Activated T-cell treated with anti-CD3 and anti-CD28 coated beads, Interleukin-2, amount 50 U/mL, for 72 hours (primary cell): ENCODE measurements around the gene ACSL3. TPM values are rescaled to one million over a fixed set of nuclear protein-coding genes. Genes with fewer than 3 reads are reported as not detected.

Experiments
- ATAC-seq, 2 donors: fragments of 150-1000 bp; cut with Tn5 transposase; replicated peaks in 1 of 2; 2 replicates each; pipeline ENCODE4 v1.10.0; 2021; ENCODE audit warnings: moderate library complexity in 2 of 2, mild to moderate bottlenecking in 1 of 2
- DNase-seq, 2 donors: peaks; one replicate each; pipeline ENCODE4 v3.0.0; 2021 to 2022; ENCODE audit warnings: mixed read lengths in 1 of 2
- H3K27ac Mint-ChIP-seq: one replicate; pipeline ENCODE4 v1.8.0; 2022; ENCODE audit warnings: mild to moderate bottlenecking, moderate library complexity, mixed read lengths
- H3K27me3 Mint-ChIP-seq: one replicate; pipeline ENCODE4 v1.8.0; 2022; ENCODE audit warnings: low read depth, mixed read lengths
- H3K36me3 Mint-ChIP-seq, 2 donors: one replicate each; pipeline ENCODE4 v1.8.0; 2022; ENCODE audit warnings: mixed read lengths in 2 of 2, mild to moderate bottlenecking in 1 of 2; ENCODE audit not compliant: insufficient read depth in 2 of 2
- H3K4me1 Mint-ChIP-seq: one replicate; pipeline ENCODE4 v1.8.0; 2022; ENCODE audit warnings: low read depth, mixed read lengths
- H3K4me3 Mint-ChIP-seq, 2 donors: one replicate each; pipeline ENCODE4 v1.8.0; 2022; ENCODE audit warnings: mild to moderate bottlenecking in 2 of 2, mixed read lengths in 2 of 2, moderate library complexity in 2 of 2
- H3K9me3 Mint-ChIP-seq, 2 donors: one replicate each; pipeline ENCODE4 v1.8.0; 2022; ENCODE audit warnings: mixed read lengths in 2 of 2
- total RNA-seq, 2 donors: library from RNA; stranded (reverse); gene quantifications; one replicate each; pipeline ENCODE4 v1.2.3, GENCODE V29; 2022

The ACSL3 gene
- total RNA-seq, 2 donors from 2014 or later = 63.3 to 69.3 TPM

DNA sequence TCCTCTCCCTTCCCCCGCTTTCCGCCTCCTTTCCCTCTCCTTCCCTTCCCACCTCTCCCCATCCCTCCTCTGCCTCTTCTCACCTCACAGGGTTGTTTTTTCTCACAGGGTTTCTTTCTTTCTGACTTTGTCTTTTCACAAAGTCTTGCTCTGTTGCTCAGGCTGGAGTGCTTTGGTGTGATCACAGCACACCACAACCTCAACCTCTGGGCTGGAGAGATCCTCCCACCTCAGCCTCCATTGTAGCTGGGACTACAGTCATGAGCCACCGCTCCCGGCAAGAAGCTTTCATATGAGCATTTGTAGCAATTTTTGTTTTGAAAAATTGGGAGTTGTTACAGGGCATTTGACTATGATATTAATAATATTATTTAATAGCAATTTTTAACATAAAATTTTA lies 32.9 kb downstream of the ACSL3 start:
- Mint-ChIP-seq H3K36me3 (peaks cover 0 to 1% of the 10 kb centered on the region in 2 donors), H3K27me3 (no peaks in the 10 kb centered on the region), H3K4me3 (no peak overlapping the region), H3K4me1 (peaks cover 11% of the 10 kb centered on the region), H3K9me3 (no peaks in the 10 kb centered on the region), H3K27ac (no peak overlapping the region)
- DNase-seq (no peak), ATAC-seq (no peak)

DNA sequence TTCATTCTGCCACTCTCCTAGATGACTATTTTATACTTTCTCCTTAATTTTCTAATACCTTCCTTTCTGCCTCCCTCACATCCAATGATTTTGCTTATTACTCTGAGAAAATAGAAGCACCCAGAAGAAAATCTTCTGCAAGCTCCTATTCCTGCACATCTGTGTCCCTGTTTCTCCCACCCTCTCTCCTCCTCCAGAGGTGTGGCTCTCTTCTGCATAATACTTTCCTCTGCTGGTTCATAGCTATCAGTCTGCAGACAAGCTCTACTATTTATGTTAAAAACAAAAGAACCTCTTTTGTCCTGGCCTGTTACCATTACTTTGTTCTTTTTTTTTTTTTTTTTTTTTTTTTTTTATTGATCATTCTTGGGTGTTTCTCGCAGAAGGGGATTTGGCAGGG lies 34.3 kb downstream of the ACSL3 start:
- Mint-ChIP-seq H3K27ac (no peak overlapping the region), H3K9me3 (no peaks in the 10 kb centered on the region), H3K4me3 (no peak overlapping the region), H3K36me3 (peaks cover 0 to 1% of the 10 kb centered on the region in 2 donors), H3K27me3 (no peaks in the 10 kb centered on the region), H3K4me1 (peaks cover 20% of the 10 kb centered on the region)
- ATAC-seq (no peak), DNase-seq (no peak)

DNA sequence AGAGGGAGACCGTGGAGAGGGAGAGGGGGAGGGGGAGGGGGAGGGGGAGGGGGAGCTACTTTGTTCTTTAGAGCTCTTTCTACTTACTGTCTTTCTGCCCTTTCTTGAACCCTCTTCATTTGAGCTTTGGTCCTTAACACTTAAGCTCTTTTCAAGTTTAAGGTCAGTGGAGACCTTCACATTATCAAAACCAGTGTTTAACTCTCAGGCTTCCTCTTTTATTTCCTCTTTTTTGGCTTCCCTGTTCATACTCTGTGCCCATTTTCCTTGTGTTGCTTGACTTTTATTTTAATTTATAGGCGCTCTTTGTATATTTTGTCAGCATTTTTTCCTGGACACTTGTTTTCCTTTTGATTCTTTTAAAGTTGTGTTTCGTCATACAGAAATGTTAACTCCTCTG lies 37.1 kb downstream of the ACSL3 start:
- Mint-ChIP-seq H3K9me3 (no peaks in the 10 kb centered on the region), H3K4me1 (peaks cover 29% of the 10 kb centered on the region), H3K36me3 (peaks cover 0 to 3% of the 10 kb centered on the region in 2 donors), H3K27me3 (no peaks in the 10 kb centered on the region), H3K27ac (peak overlapping the region; percentile 83), H3K4me3 (no peak overlapping the region)
- DNase-seq (no peak), ATAC-seq (no peak)

DNA sequence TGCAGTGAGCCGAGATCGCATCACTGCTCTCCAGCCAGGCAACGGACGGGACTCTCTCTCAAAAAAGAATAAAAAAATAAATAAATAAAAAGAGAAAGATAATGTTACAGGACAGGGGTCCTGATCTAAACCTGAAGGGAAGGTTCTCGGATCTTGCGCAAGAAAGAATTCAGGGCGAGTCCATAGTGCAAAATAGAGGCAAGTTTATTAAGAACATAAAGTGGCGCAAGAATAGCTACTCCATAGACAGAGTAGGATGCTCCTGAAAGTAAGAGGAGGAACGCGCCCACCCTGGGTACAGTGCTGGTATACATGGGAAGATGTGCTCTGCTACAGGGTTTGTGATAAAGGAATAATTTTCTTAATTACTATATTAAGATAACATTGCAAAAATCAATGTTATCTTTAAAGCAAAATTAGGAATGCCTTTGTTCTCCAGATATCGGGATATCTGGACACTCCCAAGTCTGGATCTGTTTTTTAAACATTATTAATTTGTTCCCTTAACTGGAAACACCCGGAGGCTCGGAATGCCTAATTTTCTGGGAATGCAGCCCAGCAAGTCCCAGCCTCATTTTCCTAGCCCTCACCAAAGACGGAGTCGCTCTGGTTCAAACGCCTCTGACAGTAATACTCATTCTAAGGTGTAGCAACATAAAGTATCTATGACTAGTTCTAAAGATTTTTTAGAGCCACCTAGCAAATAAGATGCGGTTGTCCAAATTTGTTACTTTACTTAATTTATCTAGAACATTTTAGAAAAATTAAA lies 38.8 kb downstream of the ACSL3 start:
- Mint-ChIP-seq H3K4me1 (peaks cover 19% of the 10 kb centered on the region), H3K27me3 (no peaks in the 10 kb centered on the region), H3K4me3 (no peak overlapping the region), H3K36me3 (peaks cover 0 to 2% of the 10 kb centered on the region in 2 donors), H3K9me3 (no peaks in the 10 kb centered on the region), H3K27ac (no peak overlapping the region)
- no peak for DNase-seq
- ATAC-seq = no peak

DNA sequence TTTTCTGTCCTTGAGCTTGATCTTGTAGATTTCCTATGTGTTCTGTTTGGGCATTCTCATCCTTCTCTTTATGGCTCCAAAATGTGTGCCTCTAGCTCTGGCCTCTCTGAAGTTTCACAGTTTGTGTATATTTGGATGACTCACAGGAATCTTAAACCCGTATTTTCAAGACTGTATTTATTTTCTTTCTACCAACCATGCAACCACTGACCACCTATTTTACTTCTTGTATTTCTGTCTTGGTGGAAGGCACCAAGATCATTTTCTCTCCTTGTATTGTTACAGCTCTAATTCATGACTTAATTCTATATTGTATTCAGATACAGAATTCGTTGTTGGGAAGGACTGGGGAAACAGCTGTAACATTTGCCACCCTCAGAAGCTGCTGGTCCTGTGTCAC lies 39.5 kb downstream of the ACSL3 start:
- H3K4me3 Mint-ChIP-seq = no peak overlapping the region
- peaks cover 0 to 2% of the 10 kb centered on the region in 2 donors for H3K36me3 Mint-ChIP-seq
- H3K27ac Mint-ChIP-seq = no peak overlapping the region
- peaks cover 19% of the 10 kb centered on the region for H3K4me1 Mint-ChIP-seq
- ATAC-seq = peak in 1 of 2 donors; percentile 30
- no peaks in the 10 kb centered on the region for H3K9me3 Mint-ChIP-seq
- no peak for DNase-seq
- no peaks in the 10 kb centered on the region for H3K27me3 Mint-ChIP-seq

DNA sequence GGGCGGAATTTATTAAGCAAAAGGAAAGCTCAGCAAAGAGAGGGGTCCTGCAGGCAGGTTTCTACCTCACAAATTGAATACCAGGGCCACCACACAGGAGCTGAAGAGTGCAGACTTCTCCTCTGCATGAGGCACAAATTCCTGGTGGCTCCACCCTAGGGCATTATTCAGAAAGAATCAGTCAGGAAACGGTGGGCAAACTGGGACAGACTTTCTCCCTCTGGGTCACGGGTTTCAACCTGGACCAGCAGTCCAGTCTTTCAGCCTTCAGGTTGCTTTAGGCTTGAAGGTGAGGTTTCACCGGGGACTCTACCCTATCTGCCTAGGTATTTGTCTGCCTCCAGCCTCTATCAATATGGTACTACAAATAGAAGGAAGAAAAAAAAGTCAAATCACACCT lies 41.8 kb downstream of the ACSL3 start:
- Mint-ChIP-seq H3K36me3 (peaks cover 0 to 2% of the 10 kb centered on the region in 2 donors), H3K4me3 (no peak overlapping the region), H3K4me1 (peaks cover 21% of the 10 kb centered on the region), H3K27ac (no peak overlapping the region), H3K27me3 (no peaks in the 10 kb centered on the region), H3K9me3 (no peaks in the 10 kb centered on the region)
- ATAC-seq = peak; percentile 32 to 48
- no peak for DNase-seq

DNA sequence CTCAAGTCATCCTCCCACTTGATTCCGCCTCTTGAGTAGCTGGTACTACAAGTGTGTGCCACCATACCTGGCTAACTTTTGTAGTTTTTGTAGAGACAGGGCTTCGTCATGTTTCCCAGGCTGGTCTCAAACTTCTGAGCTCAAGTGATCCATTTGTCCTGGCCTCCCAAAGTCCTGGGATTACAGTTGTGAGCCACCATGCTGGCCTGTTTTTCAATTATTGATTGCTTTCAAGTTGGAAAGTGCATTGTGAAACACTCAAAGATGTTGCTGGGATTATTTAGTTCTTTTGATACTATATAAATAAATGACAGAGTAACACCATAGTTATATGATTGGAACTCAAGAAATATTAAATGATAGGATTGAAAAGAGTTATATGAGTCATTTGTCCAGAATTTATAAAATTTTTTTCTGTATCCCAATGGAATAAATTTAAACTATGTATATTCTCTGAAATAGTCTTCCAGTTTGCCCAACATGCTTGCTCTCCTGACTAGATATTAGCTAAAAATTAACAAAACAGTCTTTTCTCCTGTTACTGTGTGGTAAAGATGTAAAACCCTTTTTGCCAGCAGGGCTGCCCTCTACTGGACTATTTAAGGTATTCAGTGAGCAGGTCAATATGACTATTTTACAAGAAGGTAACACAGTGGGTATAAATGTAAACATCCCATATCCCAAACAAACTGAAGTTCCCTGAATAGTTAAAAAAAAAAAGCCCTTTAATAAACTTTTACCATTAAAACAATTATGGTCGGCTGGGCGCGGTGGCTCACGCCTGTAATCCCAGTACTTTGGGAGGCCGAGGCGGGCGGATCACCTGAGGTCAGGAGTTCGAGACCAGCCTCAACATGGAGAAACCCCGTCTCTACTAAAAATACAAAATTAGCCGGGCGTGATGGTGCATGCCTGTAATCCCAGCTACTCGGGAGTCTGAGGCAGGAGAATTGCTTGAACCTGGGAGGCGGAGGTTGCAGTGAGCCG lies 42.7 kb downstream of the ACSL3 start:
- Mint-ChIP-seq H3K4me3 (no peak overlapping the region), H3K9me3 (no peaks in the 10 kb centered on the region), H3K27me3 (no peaks in the 10 kb centered on the region), H3K4me1 (peaks cover 25% of the 10 kb centered on the region), H3K27ac (no peak overlapping the region), H3K36me3 (peaks cover 0 to 5% of the 10 kb centered on the region in 2 donors)
- peak; percentile 32 to 33 for DNase-seq
- peak; percentile 65 to 70 for ATAC-seq

DNA sequence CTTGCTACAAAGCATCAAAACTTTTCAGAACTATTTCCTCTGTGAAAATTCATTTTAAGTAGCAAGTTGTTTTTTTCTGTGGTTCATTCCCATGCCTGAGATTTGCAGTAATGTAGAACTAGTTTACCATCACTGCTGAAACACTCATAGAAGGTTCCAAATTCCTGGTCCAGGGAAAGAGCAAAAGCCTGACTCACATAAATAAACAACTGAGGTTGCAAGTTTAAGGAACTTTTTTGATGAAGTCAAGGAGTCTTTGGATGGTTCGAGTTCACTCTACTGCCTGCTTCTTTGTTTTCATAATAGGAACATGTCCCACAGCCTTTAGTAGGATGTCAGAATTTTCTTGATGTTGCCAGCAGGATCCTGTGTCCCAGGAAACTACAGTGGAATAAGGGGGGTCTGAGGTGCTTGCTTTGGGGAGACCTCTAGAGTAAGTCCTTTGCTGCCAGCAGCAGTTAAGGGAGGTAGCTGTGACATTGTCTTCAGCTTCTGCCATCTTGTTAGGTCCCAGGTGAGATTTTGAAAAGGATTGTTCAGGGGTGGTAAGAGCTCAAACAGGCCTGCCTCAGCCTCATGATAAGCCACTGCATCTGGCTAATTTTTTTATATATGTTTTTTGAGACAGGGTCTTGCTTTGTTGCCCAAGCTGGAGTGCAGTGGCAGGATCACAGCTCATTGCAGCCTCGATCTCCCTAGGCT lies 43.9 kb downstream of the ACSL3 start:
- Mint-ChIP-seq H3K27ac (no peak overlapping the region), H3K9me3 (no peaks in the 10 kb centered on the region), H3K4me3 (no peak overlapping the region), H3K27me3 (no peaks in the 10 kb centered on the region), H3K36me3 (peaks cover 0 to 11% of the 10 kb centered on the region in 2 donors), H3K4me1 (peaks cover 31% of the 10 kb centered on the region)
- ATAC-seq (no peak), DNase-seq (no peak)

DNA sequence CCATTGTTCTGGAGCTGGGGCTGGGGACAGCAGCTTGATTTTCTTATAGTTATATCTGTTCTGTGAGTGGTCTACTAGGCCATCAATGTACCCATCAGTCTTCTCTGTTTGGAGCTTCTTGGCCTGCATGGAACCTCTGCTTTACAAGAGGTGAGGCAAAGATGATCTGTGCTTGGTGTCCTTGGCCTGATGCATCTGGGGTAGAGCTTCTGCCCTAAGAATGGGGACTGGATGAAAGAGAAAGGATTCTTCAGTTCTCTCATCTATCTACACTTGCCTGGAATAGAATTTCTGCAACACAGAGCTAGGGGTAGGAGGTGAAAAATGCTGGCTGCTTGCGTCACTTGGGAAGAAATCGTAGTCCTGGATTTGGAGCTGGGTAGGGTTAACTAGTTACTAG lies 46.2 kb downstream of the ACSL3 start:
- ATAC-seq = no peak
- Mint-ChIP-seq H3K4me3 (no peak overlapping the region), H3K4me1 (peaks cover 27% of the 10 kb centered on the region), H3K9me3 (no peaks in the 10 kb centered on the region), H3K27ac (no peak overlapping the region), H3K36me3 (peaks cover 1 to 12% of the 10 kb centered on the region in 2 donors), H3K27me3 (no peaks in the 10 kb centered on the region)
- DNase-seq = no peak

DNA sequence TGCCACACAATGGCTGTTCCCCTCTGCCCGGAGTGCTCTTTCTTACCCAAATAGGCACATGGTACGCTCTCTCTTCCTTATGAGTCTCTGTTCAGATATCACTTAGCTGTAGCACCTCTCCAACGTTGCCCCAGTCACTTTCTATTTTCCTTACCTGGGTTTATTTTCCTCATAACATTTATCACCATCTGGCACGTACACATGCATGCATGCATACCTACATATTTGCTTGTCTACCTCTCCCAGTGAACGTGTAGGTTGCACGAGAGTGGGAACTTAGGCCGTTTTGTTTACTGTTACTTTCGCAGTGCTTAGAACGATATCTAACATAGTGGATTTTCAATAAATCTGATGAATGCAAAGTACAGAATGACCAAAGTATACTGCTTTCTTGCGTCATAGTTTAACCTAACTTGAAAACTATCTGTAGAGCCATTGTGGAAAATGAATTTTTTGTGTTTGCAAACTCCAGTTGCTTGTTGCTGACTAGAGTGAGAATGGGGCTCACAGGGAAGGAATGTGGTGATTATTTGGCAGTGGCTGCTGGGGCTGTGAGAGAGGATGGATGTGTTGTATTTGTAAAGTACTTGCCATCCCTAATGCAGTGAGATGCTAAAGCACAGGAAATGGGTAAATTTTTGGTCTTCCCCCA lies 47.1 kb downstream of the ACSL3 start:
- Mint-ChIP-seq H3K9me3 (no peaks in the 10 kb centered on the region), H3K27me3 (no peaks in the 10 kb centered on the region), H3K27ac (no peak overlapping the region), H3K36me3 (peaks cover 1 to 12% of the 10 kb centered on the region in 2 donors), H3K4me1 (peaks cover 33% of the 10 kb centered on the region), H3K4me3 (no peak overlapping the region)
- ATAC-seq (no peak), DNase-seq (no peak)

DNA sequence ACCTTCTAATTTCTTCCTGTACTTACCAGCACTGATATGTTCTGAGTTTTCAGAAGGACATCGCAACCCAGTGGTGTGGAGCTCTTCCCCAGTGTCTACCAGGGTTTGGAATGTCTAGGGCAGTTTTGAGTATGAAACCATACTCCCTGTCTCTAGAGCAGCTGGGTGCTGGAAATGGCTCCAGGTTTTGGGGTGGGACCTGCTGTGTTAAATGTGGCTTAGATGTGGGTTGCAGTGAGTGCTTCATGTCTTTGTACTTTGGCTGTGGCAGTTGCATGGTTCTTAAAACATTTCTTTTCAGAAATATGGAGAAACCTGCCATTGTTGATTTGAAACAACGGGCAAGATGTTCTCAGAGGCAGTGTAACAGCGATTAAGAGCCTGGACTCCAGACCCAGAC lies 48.5 kb downstream of the ACSL3 start:
- Mint-ChIP-seq H3K9me3 (no peaks in the 10 kb centered on the region), H3K4me1 (peaks cover 45% of the 10 kb centered on the region), H3K27me3 (no peaks in the 10 kb centered on the region), H3K27ac (no peak overlapping the region), H3K4me3 (no peak overlapping the region), H3K36me3 (peaks cover 1 to 17% of the 10 kb centered on the region in 2 donors)
- ATAC-seq (no peak), DNase-seq (no peak)

DNA sequence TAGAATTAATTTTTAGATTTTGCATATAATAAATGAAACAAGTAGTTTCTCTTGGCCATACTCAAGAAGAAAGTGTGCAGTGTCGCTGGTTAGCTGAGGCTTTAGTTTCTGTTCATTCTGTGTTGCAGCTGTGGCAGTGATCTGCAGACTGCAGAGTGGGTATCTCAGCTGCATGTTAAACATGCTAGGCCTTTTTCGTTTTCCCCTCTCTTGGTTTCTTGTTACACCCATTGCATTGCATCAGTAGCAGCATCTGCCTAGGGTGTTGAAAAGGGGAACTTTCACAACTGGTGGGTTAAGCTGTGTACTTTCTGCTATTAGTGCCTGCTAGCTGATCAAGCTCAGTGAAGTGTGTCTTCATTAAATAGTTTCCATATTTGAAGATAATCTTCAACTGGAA lies 51.3 kb downstream of the ACSL3 start:
- H3K36me3 Mint-ChIP-seq = peaks cover 1 to 20% of the 10 kb centered on the region in 2 donors
- ATAC-seq = peak; percentile 94 to 97
- peak; percentile 20 to 22 for DNase-seq
- no peaks in the 10 kb centered on the region for H3K27me3 Mint-ChIP-seq
- no peaks in the 10 kb centered on the region for H3K9me3 Mint-ChIP-seq
- H3K4me1 Mint-ChIP-seq = peaks cover 47% of the 10 kb centered on the region
- peak overlapping the region; percentile 43 to 48 for H3K4me3 Mint-ChIP-seq
- peak overlapping the region; percentile 85 for H3K27ac Mint-ChIP-seq
